OCI-LY3 (cell line): ENCODE measurements around the gene CPED1.

Experiments used
- H2AFZ ChIP-seq: fragments of 200-600, 300-600 bp; shearing (Covaris generic); 2 replicates; pipeline ENCODE4 v1.6.0; 2014; ENCODE audit warnings: antibody characterized with exemption, low read depth, low read length
- H3K27ac ChIP-seq: fragments of 200-600, 300-600 bp; sonication (generic); 2 replicates; pipeline ENCODE4 v1.5.1; 2014; ENCODE audit warnings: mild to moderate bottlenecking, low read length, moderate library complexity, mixed read lengths
- H3K27me3 ChIP-seq: fragments of 200-600, 300-600 bp; sonication (generic); 2 replicates; pipeline ENCODE4 v1.6.1; 2014; ENCODE audit warnings: low read depth, low read length, mixed read lengths
- H3K36me3 ChIP-seq: fragments of 200-600, 300-600 bp; sonication (generic); replicated peaks from 2 replicates; pipeline ENCODE3; 2014; ENCODE audit warnings: low read depth, low read length, mixed read lengths
- H3K4me1 ChIP-seq: fragments of 300-600, 200-600 bp; sonication (generic); 2 replicates; pipeline ENCODE4 v1.6.1; 2014; ENCODE audit warnings: low read length, mixed read lengths
- H3K4me2 ChIP-seq: fragments of 200-600, 300-600 bp; sonication (generic); 2 replicates; pipeline ENCODE4 v1.6.1; 2014; ENCODE audit warnings: low read length, mixed read lengths
- H3K4me3 ChIP-seq: fragments of 300-600, 200-600 bp; sonication (generic); 2 replicates; pipeline ENCODE4 v1.5.1; 2014; ENCODE audit warnings: antibody characterized with exemption, mild to moderate bottlenecking, low read length, moderate library complexity
- H3K79me2 ChIP-seq: fragments of 300-600, 200-600 bp; shearing (Covaris generic); 2 replicates; pipeline ENCODE4 v1.6.1; 2014; ENCODE audit warnings: mild to moderate bottlenecking, low read length, mixed read lengths
- H3K9ac ChIP-seq: fragments of 300-600, 200-600 bp; shearing (Covaris generic); 2 replicates; pipeline ENCODE4 v1.6.0; 2014; ENCODE audit warnings: mild to moderate bottlenecking, low read length, moderate library complexity
- H3K9me3 ChIP-seq: fragments of 200-600, 300-600 bp; shearing (Covaris generic); 2 replicates; pipeline ENCODE4 v1.6.1; 2014; ENCODE audit warnings: low read length, mixed read lengths; ENCODE audit not compliant: insufficient read depth
- H4K20me1 ChIP-seq: fragments of 200-600, 300-600 bp; sonication (generic); 2 replicates; pipeline ENCODE4 v1.6.1; 2016; ENCODE audit warnings: low read length, mixed read lengths; ENCODE audit not compliant: insufficient read depth
- CTCF ChIP-seq: fragments of 200-600, 300-600 bp; sonication (generic); IDR thresholded peaks from 2 replicates; pipeline ENCODE4 v1.5.1; 2014; ENCODE audit warnings: antibody characterized with exemption, low read length, low read depth
- EZH2phosphoT487 ChIP-seq: fragments of 200-600 bp; shearing (Covaris generic); IDR thresholded peaks from 2 replicates; pipeline ENCODE4 v1.6.1; 2018; ENCODE audit warnings: antibody characterized with exemption, mixed run types, low read depth

Gene CPED1

GRCh38 chr7:121278120-121279021 lies 289.9 kb downstream of the CPED1 start:
- Histone ChIP-seq H3K27ac (peak overlapping the region; percentile 77), H3K79me2 (no peaks in the 10 kb centered on the region), H2AFZ (no peak overlapping the region), H3K27me3 (peaks cover 32% of the 10 kb centered on the region), H3K9me3 (0 out of 2 replicates have a peak, but pooled peaks cover under 1% of the 10 kb centered on the region), H3K4me3 (peak overlapping the region; percentile 61), H3K4me2 (peak overlapping the region; percentile 91), H4K20me1 (no peaks in the 10 kb centered on the region), H3K4me1 (peaks cover 42% of the 10 kb centered on the region), H3K36me3 (no peaks in the 10 kb centered on the region), H3K9ac (peak overlapping the region; percentile 23; the same call in 1 of the 2 replicates)
- TF ChIP-seq EZH2phosphoT487 = peak; percentile 85
- no peak for TF ChIP-seq CTCF

GRCh38 chr7:121279060-121279620 lies 290.6 kb downstream of the CPED1 start:
- Histone ChIP-seq H3K27me3 (peaks cover 31% of the 10 kb centered on the region), H3K79me2 (no peaks in the 10 kb centered on the region), H3K9ac (peak overlapping the region; percentile 23; the same call in 1 of the 2 replicates), H3K27ac (peak overlapping the region; percentile 77), H3K4me3 (peak overlapping the region; percentile 49), H3K36me3 (peaks cover 2% of the 10 kb centered on the region), H4K20me1 (no peaks in the 10 kb centered on the region), H3K9me3 (0 out of 2 replicates have a peak, but pooled peaks cover 3% of the 10 kb centered on the region), H3K4me1 (peaks cover 39% of the 10 kb centered on the region), H3K4me2 (peak overlapping the region; percentile 91), H2AFZ (no peak overlapping the region)
- TF ChIP-seq CTCF = no peak
- no peak for TF ChIP-seq EZH2phosphoT487

GRCh38 chr7:121279822-121280221 lies 291.3 kb downstream of the CPED1 start:
- Histone ChIP-seq H3K4me1 (peaks cover 39% of the 10 kb centered on the region), H3K27ac (peak overlapping the region; percentile 77; the same call in 1 of the 2 replicates), H3K36me3 (peaks cover 2% of the 10 kb centered on the region), H3K9me3 (0 out of 2 replicates have a peak, but pooled peaks cover 3% of the 10 kb centered on the region), H3K4me2 (peak overlapping the region; percentile 91), H3K9ac (peak overlapping the region; percentile 23; the same call in 1 of the 2 replicates), H3K79me2 (no peaks in the 10 kb centered on the region), H3K27me3 (peaks cover 26% of the 10 kb centered on the region; the same call in 1 of the 2 replicates), H3K4me3 (peak overlapping the region; percentile 49), H4K20me1 (no peaks in the 10 kb centered on the region), H2AFZ (no peak overlapping the region)
- no peak for TF ChIP-seq EZH2phosphoT487
- no peak for TF ChIP-seq CTCF

GRCh38 chr7:121280656-121281055 lies 292.1 kb downstream of the CPED1 start:
- peaks cover 2% of the 10 kb centered on the region for H3K36me3 ChIP-seq

More at GRCh38 chr7:121280656-121281055, 292.1 kb downstream of the CPED1 start:
- Histone ChIP-seq H3K9ac (no peak overlapping the region), H4K20me1 (no peaks in the 10 kb centered on the region), H2AFZ (no peak overlapping the region), H3K27me3 (peaks cover 20% of the 10 kb centered on the region; the same call in 1 of the 2 replicates), H3K4me1 (peaks cover 39% of the 10 kb centered on the region), H3K4me2 (no peak overlapping the region), H3K27ac (no peak overlapping the region), H3K4me3 (no peak overlapping the region), H3K9me3 (0 out of 2 replicates have a peak, but pooled peaks cover 3% of the 10 kb centered on the region), H3K79me2 (no peaks in the 10 kb centered on the region)
- TF ChIP-seq CTCF (no peak), EZH2phosphoT487 (no peak)
